HG03097 (cell line): ENCODE results near the gene CKS1B.

Source experiments
- ATAC-seq: cut with Tn5 transposase; IDR thresholded peaks from one replicate; pipeline ENCODE4 v1.9.1; 2021; ENCODE audit not compliant: unreplicated experiment, low FRiP score

CKS1B gene

DNA sequence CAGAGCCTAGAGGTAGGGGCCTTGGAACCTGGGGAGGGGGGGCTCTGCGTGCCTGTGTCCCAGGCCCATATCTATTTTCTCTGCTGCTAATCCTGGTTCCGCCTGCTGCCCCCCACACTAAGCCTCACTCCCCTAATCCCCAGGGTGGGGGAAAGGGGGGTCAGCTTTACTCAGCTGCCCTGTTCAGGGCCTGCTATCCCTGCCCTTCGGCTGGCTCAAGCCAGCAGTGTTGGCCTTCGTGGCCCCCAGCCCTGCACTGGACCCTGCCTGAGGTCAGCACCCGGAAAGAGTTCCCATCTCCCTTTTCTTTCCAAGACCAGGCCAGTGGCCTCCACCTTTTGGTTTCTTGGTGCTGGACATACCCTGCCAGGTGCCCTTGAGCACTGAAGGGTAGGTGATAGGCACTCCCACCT is 36.5 kb downstream of the CKS1B start:
- no peak for ATAC-seq

- no peak for ATAC-seq
These were observed 37.0 kb downstream of the CKS1B start for GRCh38 chr1:155011437-155012025.

DNA sequence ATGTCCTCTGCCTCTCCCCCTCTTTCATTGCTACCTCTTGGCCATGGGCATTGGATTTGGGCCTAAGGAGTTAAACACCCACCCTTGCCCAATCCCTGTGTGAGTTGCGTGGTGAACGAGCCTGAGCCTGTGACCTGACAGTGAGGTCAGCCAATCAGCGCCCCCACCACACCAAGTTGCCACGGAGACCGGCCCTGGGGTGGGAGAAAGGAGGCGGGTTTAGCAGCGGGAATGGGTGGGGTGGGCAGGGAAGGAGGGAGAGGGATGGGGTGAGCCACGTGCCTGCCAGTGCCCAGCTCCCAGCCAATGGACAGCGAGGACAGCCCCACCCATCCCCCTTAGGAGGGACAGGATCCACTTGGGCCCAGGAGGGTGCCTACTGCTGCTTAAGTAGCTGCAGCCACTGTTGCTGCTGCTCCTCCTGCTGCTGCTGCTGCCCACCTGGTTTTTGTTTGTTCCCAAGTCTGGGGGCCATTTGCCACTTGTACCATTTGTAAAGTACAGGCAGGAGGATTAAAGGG is 37.6 kb downstream of the CKS1B start:
- ATAC-seq: no peak

DNA sequence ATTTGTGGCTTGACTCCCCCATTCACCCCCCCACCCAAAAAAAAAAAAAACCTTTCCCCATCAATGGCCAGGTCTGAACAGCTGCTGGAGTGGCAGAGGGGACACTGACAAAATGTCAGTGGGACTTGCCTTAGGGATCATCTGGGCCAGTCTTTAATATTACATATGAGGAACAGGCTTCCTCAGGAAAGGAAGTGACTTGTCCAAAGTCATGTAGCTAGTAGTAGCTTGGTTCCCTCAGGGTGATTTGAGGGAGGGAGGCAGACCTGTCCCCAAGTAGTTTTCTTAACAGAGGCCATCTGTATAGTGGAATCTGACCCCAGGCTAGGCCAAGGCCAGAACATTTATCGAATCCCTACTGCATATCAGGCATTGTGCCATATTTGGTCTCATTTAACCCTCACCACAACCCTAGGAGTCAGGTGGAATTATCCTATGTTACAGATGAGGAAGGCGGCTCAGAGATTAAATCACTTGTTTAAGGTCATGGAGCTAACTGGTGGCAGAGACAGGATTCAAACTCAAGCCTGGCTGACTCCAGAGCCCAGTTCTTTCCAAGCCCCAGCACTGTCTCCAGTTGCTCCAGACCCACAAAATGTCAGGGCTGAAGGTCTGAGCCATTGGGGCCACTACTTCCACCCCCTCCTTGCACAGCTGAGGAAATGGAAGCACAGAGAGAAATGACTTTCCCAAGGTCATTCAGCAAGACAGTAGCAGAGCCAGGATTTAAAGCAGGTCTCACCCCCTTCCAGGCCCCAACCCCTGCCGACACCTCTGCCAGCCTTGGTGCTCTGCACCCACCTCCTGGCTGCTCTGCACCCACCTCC is 38.5 kb downstream of the CKS1B start:
- no peak for ATAC-seq

DNA sequence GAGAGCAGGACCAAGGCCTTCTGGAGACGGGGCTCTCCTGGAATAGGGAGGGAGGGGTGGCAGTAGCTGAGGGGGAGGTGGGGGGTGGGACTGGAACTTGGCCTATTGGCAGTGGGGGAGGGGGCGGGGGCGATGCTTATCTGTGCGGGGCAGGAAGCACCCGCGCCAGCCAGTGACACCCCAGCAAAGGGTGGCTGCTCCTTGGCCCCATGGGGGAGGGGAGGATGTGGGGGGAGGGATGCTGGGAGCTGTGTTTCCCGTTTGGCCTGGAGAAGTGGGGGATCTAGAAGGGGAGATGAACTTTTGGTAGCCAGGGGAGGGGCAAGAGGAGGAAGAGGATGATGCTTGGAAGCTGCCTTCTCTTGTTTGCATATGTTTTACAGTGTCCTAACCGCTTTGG is 39.2 kb downstream of the CKS1B start:
- no peak for ATAC-seq

GRCh38 chr1:155014709-155015508 is 40.4 kb downstream of the CKS1B start:
- ATAC-seq: no peak

DNA sequence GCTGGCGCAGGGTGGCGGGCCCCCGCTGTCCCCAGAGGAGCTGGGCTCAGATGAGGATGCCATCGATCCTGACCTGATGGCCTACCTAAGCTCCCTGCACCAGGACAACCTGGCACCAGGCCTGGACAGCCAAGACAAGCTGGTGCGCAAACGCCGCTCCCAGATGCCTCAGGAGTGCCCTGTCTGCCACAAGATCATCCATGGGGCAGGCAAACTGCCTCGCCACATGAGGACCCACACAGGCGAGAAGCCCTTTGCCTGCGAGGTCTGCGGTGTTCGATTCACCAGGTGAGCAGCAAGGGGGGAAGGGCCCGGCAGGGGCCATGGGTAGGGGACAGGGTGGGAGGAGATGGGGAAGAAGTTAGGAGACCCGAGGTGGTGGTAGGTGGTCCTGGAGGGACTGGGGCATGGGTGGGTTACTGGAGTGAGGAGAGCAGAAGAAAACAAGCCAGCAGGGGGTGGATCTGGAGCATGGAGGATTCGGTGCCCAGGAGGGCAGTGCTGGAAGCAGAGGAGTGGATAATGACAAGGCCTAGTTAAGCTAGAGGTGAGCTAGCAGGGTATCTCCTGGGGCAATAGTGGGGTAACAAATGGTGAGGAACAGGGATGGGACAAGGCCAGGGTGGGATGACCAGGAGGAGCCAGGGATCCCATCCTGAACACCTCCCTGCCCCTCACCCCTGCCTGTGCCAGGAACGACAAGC is 41.2 kb downstream of the CKS1B start:
- ATAC-seq: no peak

DNA sequence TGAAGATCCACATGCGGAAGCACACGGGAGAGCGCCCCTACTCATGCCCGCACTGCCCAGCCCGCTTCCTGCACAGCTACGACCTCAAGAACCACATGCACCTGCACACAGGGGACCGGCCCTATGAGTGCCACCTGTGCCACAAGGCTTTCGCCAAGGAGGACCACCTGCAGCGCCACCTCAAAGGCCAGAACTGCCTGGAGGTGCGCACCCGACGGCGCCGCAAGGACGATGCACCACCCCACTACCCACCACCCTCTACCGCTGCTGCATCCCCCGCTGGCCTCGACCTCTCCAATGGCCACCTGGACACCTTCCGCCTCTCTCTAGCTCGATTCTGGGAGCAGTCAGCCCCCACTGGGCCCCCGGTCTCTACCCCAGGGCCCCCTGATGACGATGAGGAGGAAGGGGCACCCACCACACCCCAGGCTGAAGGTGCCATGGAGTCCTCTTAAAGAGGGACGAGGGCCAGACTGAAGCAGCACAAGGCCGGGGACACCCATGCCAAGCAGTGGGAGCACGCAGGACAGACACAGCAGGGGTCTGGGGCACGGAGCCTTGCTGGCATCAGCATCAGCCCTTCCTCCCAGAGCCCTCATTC is 41.9 kb downstream of the CKS1B start:
- no peak for ATAC-seq

DNA sequence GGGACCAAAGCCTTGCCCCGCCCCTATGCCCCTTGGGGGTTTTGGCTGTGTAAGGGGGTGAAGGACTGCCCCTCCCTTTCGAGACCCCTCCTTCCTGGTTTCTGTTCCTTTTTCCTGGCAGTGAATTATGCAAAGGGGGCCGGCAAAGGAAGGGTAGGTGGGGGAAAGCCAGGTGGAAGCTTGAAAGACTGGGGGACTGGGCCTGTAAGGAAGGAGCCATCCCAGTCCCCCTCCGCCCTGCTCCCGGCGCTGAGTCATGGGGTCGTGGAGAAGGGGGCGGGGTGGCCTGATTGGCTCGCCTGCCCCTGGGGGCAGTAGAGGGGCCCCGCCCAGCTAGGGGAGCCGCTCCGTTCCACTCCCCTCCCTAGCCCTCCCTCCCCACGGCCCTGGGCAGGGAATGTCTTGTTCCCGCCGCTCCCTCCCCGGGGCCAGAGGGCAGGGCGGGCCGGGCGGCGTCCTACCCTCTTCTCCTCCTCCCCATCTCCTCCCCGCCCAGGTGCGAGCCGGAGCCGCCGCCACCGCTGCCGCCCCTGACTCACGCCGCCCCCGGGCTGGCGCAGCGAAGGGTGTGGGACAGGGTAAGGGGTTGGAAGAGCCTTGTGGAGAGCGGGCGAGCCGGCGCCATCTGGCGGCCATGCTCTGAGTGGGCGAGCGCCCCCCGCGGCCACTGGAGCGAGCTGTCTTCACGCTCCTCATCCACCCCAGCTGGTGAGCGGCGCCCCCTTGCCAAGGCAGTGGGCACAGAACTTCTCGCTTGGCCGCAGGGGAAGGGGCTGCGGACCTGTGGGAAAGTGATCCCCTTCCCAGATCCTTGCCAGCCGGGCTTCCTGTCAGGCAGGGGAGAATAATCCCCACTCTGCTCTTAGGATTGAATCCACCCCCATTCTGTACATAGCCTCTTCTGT is 42.8 kb downstream of the CKS1B start:
- ATAC-seq: no peak

GRCh38 chr1:155017946-155018316 is 43.5 kb downstream of the CKS1B start:
- ATAC-seq: no peak

DNA sequence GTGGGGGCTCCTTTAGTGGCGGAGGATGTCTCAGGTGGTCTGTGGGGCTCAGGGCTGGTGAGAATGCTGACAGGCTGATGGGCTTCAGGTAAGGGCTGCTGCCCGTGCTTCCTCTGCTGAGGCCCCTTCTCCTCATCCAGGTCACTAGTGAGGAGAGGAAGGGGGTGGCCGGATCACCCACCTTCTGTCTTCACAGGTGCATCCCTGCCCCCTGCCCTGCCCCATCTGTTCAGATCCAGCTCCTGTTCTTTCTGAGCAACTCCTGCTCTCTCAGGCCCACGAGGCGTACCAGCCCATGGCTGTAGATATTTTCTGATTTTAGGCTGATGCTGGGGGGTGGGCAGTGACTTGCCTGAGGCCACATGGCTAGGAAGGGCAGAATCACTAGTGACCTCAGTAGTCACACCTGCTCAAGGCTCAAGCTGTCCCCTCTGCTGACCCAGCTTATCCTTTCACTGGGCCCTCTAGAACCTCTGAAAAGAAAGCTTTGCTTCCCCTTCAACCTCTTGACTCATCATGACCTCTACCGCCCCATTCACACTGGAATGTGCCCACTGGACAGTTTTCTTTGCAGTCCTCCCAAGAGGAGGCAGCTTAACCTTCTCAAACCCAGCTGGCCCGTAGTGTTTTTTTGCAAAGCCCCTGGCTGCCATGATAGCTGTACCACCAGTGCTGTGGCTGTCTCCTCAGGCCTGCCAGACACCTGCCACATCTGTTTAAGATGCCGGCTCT is 44.3 kb downstream of the CKS1B start:
- no peak for ATAC-seq

DNA sequence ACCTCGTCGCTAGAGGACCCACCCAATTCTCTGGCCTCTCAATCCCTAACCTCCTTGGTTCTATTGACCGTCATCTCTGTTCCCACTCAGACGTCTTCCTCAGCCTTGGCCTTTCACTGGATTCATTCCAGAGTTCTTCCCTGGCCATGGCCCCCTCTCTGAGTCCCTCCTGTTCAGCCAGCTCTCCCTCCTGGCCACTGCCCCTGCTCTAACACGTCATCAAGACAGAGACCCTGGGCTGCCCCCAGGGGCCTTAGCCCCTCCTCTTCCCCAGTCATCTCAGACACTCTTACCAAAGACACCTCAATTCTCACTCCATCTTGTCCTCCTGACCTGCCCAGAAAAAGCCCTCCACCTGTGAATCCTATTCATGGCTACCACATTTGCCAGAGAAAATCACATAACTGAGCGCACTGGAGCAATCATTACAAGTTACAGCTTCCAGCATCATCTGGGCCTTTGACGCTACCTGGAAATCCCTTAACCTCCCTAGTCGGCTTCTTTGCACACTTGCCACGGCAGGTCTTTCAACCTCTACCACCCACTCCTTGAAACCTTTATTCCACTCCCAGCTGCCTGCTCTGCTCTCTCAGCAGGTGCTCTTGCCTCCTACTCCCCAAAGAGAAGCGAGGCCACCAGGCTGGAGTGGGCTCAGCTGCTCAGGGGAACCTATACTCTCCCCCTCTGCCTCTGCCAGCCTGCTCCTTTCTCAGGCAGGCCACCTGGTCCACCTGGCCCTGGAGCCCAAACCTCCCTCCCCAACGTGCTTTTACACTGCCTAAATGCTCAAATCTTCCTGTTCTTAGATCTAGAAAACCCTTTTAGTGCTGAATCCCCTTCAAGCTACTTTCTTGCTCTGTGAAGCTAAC is 45.1 kb downstream of the CKS1B start:
- no peak for ATAC-seq

DNA sequence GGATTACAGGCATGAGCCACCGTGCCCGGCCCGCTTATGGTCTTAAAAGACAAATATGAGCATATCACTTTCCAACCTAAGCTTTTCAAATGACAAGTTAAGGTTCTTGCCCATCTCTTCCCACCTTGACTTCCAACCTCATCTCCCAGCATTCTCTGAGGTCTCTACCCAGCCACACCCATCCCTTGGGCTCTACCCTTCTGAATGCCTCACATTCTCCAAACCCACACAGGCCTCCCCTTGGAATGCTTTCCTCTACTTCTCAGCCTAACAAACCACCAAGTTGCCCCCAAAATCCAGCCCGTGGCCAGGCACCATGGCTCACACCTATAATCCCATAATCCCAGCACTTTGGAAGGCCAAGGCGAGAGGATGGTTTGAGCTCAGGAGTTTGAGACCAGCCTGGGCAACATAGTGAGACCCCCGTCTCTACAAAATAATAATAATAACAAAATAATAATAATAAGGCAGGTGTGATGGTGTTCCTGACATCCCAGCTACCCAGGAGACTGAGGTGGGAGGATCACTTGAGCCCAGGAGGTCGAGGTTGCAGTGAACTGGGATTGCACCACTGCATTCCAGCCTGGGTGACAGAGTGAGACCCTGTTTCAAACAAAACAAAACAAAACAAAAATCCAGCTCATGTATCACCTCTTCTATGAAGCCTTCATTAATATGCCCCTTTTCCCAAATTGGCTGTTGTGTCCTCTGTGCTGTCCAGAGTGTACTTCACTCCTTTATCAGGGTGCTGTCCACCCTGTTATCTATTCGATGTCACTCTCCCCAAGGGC is 47.9 kb downstream of the CKS1B start:
- no peak for ATAC-seq

GRCh38 chr1:155022927-155023236 is 48.4 kb downstream of the CKS1B start:
- no peak for ATAC-seq

DNA sequence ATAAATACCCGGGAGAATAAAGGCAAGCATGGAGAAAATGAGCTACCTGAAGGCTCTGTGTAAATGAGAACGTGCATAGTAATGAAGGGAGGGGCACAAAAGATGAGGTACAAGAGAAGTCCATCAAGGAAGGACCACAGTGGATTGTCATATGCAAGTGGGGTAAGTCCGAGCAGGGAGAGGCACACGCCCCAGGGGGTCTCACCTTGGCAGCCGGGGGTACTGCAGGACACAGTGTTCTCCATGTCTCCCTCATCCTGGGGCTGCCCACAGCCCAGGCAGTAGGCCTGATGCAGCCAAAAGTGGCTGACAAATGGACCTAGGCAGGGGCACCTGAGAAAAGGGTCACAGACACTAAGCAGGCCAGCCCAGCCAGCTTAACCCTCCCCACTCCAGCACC is 49.1 kb downstream of the CKS1B start:
- ATAC-seq: no peak

GRCh38 chr1:155024315-155024714 is 49.8 kb downstream of the CKS1B start:
- ATAC-seq: no peak

GRCh38 chr1:155026154-155026553 is 51.7 kb downstream of the CKS1B start:
- no peak for ATAC-seq
